HepG2 (cell line): ENCODE data around the gene PGAP3.

Experiments used
- EZH2 ChIP-seq: conservative IDR thresholded peaks from 2 replicates; pipeline ENCODE4 v1.6.1; 2012; ENCODE audit warnings: mild to moderate bottlenecking, low read depth, low read length, moderate library complexity
- JUN ChIP-seq: sonication (generic); formaldehyde crosslinking; IDR thresholded peaks from 2 replicates; pipeline ENCODE4 v1.4.0; 2020; ENCODE audit warnings: mild to moderate bottlenecking, missing genetic modification reagents
- KMT2A ChIP-seq: sonication (generic); formaldehyde crosslinking; IDR thresholded peaks from 2 replicates; pipeline ENCODE4 v1.4.0; 2020; ENCODE audit warnings: missing genetic modification reagents
- MLLT10 ChIP-seq: sonication (generic); formaldehyde crosslinking; IDR thresholded peaks from 2 replicates; pipeline ENCODE4 v1.4.0; 2020; ENCODE audit warnings: missing genetic modification reagents
- POLR2G ChIP-seq: fragments of 200-400 bp; formaldehyde crosslinking; IDR thresholded peaks from 2 replicates; pipeline ENCODE4 v1.6.1; 2018; ENCODE audit warnings: mild to moderate bottlenecking, low read depth, low read length, moderate library complexity
- SSRP1 ChIP-seq: IDR thresholded peaks from 2 replicates; pipeline ENCODE4 v1.6.1; 2016; ENCODE audit warnings: control low read depth
- ZNF644 ChIP-seq: IDR thresholded peaks from 2 replicates; pipeline ENCODE4 v1.6.1; 2016; ENCODE audit warnings: low read depth
- TF ChIP-seq, protein P1 (sequence below): sonication (generic); formaldehyde crosslinking; IDR thresholded peaks from 2 replicates; pipeline ENCODE4 v1.5.0; 2020; ENCODE audit warnings: mild to moderate bottlenecking, missing genetic modification reagents, moderate library complexity
- TF ChIP-seq, protein P2 (sequence below): sonication (generic); formaldehyde crosslinking; IDR thresholded peaks from 2 replicates; pipeline ENCODE4 v1.4.0; 2020; ENCODE audit warnings: missing genetic modification reagents, borderline replicate concordance

DNA sequence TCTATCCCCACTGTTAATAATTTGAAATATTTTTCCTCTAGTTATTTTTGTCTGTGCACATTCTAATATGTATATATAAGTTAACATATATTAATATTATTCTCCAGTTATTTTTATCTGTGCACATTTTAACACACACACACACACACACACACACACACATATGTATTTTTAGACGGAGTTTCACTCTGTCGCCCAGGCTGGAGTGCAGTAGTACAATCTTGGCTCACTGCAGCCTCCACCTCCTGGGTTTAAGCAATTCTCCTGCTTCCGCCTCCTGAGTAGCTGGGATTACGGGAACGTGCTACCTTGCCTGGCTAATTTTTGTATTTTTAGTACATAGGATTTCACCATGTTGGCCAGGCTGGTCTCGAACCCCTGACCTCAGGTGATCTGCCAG lies 29.8 kb upstream of the PGAP3 start:
- TF ChIP-seq, protein P1, sequence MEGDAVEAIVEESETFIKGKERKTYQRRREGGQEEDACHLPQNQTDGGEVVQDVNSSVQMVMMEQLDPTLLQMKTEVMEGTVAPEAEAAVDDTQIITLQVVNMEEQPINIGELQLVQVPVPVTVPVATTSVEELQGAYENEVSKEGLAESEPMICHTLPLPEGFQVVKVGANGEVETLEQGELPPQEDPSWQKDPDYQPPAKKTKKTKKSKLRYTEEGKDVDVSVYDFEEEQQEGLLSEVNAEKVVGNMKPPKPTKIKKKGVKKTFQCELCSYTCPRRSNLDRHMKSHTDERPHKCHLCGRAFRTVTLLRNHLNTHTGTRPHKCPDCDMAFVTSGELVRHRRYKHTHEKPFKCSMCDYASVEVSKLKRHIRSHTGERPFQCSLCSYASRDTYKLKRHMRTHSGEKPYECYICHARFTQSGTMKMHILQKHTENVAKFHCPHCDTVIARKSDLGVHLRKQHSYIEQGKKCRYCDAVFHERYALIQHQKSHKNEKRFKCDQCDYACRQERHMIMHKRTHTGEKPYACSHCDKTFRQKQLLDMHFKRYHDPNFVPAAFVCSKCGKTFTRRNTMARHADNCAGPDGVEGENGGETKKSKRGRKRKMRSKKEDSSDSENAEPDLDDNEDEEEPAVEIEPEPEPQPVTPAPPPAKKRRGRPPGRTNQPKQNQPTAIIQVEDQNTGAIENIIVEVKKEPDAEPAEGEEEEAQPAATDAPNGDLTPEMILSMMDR, result no peak
- TF ChIP-seq KMT2A (no peak), ZNF644 (CRISPR knock-in tag) (no peak), EZH2 (no peak), SSRP1 (CRISPR knock-in tag) (no peak), POLR2G (no peak), JUN (CRISPR knock-in tag) (no peak), MLLT10 (CRISPR knock-in tag) (no peak)
- TF ChIP-seq, protein P2, sequence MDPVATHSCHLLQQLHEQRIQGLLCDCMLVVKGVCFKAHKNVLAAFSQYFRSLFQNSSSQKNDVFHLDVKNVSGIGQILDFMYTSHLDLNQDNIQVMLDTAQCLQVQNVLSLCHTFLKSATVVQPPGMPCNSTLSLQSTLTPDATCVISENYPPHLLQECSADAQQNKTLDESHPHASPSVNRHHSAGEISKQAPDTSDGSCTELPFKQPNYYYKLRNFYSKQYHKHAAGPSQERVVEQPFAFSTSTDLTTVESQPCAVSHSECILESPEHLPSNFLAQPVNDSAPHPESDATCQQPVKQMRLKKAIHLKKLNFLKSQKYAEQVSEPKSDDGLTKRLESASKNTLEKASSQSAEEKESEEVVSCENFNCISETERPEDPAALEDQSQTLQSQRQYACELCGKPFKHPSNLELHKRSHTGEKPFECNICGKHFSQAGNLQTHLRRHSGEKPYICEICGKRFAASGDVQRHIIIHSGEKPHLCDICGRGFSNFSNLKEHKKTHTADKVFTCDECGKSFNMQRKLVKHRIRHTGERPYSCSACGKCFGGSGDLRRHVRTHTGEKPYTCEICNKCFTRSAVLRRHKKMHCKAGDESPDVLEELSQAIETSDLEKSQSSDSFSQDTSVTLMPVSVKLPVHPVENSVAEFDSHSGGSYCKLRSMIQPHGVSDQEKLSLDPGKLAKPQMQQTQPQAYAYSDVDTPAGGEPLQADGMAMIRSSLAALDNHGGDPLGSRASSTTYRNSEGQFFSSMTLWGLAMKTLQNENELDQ (CRISPR knock-in tag), result no peak
